ENCODE measurements around the gene CCNK.

DNA sequence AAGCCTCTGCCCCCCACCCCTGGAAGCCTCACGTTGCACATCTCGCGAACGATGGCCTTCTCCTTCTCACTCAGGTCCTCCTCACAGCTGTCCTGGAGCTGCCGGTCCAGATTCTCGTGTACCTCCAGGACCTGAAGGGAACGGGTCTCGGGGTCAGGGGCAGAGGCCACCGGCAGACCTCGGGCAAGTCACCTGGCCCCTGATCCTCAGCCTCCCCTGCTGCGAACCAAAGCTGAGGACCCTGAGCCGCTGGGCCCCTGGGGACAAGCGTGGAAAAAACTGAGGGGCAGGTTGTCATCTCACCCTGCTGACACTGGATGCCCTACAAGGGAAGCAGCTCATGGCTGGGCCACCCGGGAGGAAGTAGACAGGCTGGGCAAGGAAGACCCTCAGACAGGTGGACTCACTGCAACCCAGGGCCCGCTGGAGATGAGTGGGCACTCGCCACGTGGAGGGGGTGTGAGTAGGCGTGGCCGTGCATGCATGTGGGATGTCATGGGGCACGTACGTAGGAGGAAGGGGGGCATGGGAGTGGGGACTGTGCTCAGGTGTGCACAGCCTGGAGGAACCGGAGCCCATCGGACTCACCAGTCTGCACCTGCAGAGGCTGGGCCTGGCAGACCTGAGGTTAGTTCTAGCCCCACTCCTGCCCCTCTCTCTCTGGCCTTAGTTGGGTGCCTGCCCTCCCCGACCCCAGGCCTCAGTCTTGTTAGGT is 35.1 kb downstream of the CCNK start:
- TF ChIP-seq, protein P1, sequence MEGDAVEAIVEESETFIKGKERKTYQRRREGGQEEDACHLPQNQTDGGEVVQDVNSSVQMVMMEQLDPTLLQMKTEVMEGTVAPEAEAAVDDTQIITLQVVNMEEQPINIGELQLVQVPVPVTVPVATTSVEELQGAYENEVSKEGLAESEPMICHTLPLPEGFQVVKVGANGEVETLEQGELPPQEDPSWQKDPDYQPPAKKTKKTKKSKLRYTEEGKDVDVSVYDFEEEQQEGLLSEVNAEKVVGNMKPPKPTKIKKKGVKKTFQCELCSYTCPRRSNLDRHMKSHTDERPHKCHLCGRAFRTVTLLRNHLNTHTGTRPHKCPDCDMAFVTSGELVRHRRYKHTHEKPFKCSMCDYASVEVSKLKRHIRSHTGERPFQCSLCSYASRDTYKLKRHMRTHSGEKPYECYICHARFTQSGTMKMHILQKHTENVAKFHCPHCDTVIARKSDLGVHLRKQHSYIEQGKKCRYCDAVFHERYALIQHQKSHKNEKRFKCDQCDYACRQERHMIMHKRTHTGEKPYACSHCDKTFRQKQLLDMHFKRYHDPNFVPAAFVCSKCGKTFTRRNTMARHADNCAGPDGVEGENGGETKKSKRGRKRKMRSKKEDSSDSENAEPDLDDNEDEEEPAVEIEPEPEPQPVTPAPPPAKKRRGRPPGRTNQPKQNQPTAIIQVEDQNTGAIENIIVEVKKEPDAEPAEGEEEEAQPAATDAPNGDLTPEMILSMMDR (IDR thresholded peaks at IDR 0.05) = no peak
- no peak for TF ChIP-seq POLR2A (IDR thresholded peaks at IDR 0.05)
